Mammary microvascular endothelial cell (primary cell): Measurements from ENCODE around the gene ZFYVE21. TPM values are rescaled to one million over a fixed set of nuclear protein-coding genes. Genes with fewer than 3 reads are reported as not detected.

Source experiments
- total RNA-seq: library from RNA; depleted of rRNA; stranded (reverse); fragments of >200 nt; gene quantifications from 2 replicates; pipeline ENCODE4 v1.2.3, GENCODE V29; 2015

ZFYVE21 gene
- total RNA-seq: 77.7 and 90.2 TPM in 2 replicates

DNA sequence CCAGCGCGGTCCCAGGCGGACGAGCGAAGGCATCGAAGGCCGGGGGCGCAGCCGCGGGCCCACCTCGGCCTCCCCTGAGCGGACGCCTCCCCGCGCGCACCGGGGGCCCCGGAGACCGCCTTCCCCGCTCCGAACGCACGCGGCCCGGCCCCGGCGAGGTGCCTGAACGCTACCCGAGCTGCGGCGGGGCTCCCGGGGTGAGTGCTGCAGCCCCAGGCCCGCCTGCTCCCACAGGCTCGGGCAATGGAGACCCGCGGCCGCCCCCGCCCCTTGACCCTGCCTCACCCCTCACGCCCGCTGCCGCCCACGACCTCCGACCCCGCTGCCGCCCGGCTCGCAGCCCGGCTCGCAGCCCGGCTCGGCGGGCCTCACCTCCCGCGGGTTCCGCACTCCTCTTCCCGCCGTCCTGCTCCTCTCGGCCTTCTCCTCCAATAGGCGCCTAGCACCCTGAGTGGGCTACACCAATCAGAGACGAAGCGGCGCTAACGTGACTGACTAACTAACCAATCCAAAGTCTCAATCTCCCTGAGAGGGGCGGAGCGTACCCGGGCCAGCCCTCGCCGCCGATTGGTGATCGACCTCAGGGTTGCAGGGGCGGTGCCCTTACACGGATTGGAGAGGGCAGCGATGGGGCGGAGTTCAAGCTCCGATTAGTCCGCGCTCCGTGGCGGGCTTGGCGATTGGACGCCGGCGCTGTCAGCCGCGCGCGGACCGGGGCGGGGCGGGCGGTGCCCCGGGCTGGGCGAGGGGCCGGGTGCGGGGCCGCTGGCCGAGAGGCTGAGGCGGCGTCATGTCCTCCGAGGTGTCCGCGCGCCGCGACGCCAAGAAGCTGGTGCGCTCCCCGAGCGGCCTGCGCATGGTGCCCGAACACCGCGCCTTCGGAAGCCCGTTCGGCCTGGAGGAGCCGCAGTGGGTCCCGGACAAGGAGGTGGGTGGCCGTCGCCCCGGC, at the start of gene ZFYVE21, which contains the start of gene XRCC3:
ZFYVE21 (plus strand) TSS at position 759 of the 949 bp plus-strand sequence; CDS start at position 791, 32 bp downstream.
XRCC3 (minus strand) TSS at position 400 of the 949 bp plus-strand sequence. CDS start 4,364 bp downstream, outside the sequence.

Other genes starting within 250 kb of the ZFYVE21 start
- 1.7 and 2.7 TPM in 2 replicates for gene CKB, start 193.0 kb upstream of the ZFYVE21 start, total RNA-seq
- gene TRMT61A, start 186.6 kb upstream of the ZFYVE21 start, total RNA-seq: 11.0 and 11.1 TPM in 2 replicates
- 21.3 and 27.7 TPM in 2 replicates for gene BAG5, start 153.2 kb upstream of the ZFYVE21 start, total RNA-seq
- 34.7 and 39.6 TPM in 2 replicates for gene COA8, start 152.8 kb upstream of the ZFYVE21 start, total RNA-seq
- 236 and 252 TPM in 2 replicates for gene KLC1, start 86.6 kb upstream of the ZFYVE21 start, total RNA-seq
- 24.7 and 32.0 TPM in 2 replicates for gene XRCC3, start 359 bp upstream of the ZFYVE21 start, total RNA-seq
- gene PPP1R13B, start 131.8 kb downstream of the ZFYVE21 start, total RNA-seq: 10.3 and 11.9 TPM in 2 replicates
- 0.69 and 1.00 TPM in 2 replicates for gene TDRD9, start 212.6 kb downstream of the ZFYVE21 start, total RNA-seq
- gene RD3L, start 226.7 kb downstream of the ZFYVE21 start, total RNA-seq: not detected in 2 replicates